WTC11 (cell line): ENCODE results near the gene EXOC4.

Source experiments
- ATF3 ChIP-seq: sonication (generic); formaldehyde crosslinking; conservative IDR thresholded peaks from 2 replicates; pipeline ENCODE4 v1.8.1; 2022; ENCODE audit warnings: mild to moderate bottlenecking, missing genetic modification reagents
- ATF6 ChIP-seq: sonication (generic); formaldehyde crosslinking; IDR thresholded peaks from 2 replicates; pipeline ENCODE4 v1.8.1; 2023; ENCODE audit warnings: mild to moderate bottlenecking, missing genetic modification reagents
- CREB1 ChIP-seq: sonication (generic); formaldehyde crosslinking; IDR thresholded peaks from 2 replicates; pipeline ENCODE4 v1.8.0; 2023; ENCODE audit warnings: mild to moderate bottlenecking, missing genetic modification reagents
- MXD4 ChIP-seq: fragments of 250-450 bp; sonication (Bioruptor Pico); IDR thresholded peaks from 2 replicates; pipeline ENCODE4 v1.8.0; 2021; ENCODE audit warnings: mild to moderate bottlenecking, moderate library complexity, borderline replicate concordance
- STAT6 ChIP-seq: sonication (generic); formaldehyde crosslinking; conservative IDR thresholded peaks from 2 replicates; pipeline ENCODE4 v1.8.1; 2023; ENCODE audit warnings: mild to moderate bottlenecking, low read depth, missing genetic modification reagents, moderate library complexity
- ZNF232 ChIP-seq: sonication (generic); formaldehyde crosslinking; IDR thresholded peaks from 2 replicates; pipeline ENCODE4 v1.8.0; 2022; ENCODE audit warnings: mild to moderate bottlenecking, missing genetic modification reagents
- TF ChIP-seq, protein P1 (sequence below): fragments of 200-600 bp; IDR thresholded peaks from 2 replicates; pipeline ENCODE4 v1.8.0; 2022; ENCODE audit warnings: antibody characterized with exemption
- TF ChIP-seq, protein P2 (sequence below): sonication (generic); formaldehyde crosslinking; IDR thresholded peaks from 2 replicates; pipeline ENCODE4 v1.8.0; 2022; ENCODE audit warnings: mild to moderate bottlenecking, missing genetic modification reagents

DNA sequence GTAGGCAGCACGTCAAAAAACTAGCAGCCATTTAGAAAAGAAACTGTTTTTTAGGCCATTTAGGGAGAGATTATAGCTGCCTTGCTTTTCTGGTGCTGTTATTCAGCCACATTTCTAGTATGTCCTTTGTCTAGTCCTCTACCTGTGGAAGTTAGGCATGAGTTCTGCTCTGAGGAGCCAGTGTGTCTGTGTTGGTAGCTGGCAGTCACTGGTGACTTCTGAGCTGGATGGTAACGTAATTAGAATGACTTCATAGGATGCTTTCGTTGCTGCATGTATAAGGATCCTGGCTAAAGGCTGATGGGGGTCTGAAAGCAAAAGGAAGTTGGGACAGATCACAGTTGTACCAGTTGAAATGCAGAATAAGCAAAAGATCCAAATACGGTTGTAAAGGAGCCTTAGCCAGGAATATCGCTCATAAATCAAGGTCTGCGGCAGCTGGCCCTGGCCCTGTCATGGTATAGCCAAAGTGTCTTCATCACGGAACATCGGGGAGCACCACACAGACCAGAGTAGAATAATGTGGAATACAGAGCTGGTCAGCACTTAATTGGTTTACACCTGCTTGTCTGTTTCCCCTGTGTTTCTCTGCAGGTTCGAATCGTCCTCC is 226.7 kb downstream of the EXOC4 start:
- TF ChIP-seq ATF6 (no peak), CREB1 (CRISPR knock-in tag) (no peak), MXD4 (CRISPR knock-in tag) (no peak), ZNF232 (no peak), STAT6 (CRISPR knock-in tag) (no peak), ATF3 (CRISPR knock-in tag) (no peak)
- TF ChIP-seq, protein P1, sequence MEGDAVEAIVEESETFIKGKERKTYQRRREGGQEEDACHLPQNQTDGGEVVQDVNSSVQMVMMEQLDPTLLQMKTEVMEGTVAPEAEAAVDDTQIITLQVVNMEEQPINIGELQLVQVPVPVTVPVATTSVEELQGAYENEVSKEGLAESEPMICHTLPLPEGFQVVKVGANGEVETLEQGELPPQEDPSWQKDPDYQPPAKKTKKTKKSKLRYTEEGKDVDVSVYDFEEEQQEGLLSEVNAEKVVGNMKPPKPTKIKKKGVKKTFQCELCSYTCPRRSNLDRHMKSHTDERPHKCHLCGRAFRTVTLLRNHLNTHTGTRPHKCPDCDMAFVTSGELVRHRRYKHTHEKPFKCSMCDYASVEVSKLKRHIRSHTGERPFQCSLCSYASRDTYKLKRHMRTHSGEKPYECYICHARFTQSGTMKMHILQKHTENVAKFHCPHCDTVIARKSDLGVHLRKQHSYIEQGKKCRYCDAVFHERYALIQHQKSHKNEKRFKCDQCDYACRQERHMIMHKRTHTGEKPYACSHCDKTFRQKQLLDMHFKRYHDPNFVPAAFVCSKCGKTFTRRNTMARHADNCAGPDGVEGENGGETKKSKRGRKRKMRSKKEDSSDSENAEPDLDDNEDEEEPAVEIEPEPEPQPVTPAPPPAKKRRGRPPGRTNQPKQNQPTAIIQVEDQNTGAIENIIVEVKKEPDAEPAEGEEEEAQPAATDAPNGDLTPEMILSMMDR, result no peak
- TF ChIP-seq, protein P2, sequence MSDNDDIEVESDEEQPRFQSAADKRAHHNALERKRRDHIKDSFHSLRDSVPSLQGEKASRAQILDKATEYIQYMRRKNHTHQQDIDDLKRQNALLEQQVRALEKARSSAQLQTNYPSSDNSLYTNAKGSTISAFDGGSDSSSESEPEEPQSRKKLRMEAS, result no peak
